ENCODE results near the gene SLC34A2. TPM values are rescaled to one million over a fixed set of nuclear protein-coding genes. Genes with fewer than 3 reads are reported as not detected.

SLC34A2 gene
- total and polyA plus RNA-seq, 10 of the 15 experiments (the other 5 are each of a cell fraction or from before 2014, with no cell fraction given), result 0.08 to 0.59 TPM; not detected in 8

DNA sequence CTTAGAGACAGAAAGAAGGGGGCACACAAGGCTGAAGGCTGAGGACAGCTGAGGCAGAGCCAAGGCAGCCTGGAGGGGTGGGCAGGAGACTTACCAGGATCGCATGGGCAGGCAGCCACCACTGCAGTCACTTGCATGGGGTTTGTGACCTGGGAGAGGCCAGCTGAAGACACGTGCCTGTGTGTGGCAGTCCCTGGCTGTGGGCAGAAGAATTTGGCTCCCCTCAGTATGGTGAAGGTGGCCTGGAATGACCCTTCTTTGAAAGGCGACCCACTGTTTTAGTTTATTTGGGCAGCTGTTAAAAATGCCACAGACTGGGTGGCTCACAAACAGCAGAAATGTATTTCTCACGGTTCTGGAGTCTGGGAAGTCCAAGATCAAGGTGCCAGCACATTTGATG is 22.1 kb upstream of the SLC34A2 start (continued):
- TF ChIP-seq, protein P1, sequence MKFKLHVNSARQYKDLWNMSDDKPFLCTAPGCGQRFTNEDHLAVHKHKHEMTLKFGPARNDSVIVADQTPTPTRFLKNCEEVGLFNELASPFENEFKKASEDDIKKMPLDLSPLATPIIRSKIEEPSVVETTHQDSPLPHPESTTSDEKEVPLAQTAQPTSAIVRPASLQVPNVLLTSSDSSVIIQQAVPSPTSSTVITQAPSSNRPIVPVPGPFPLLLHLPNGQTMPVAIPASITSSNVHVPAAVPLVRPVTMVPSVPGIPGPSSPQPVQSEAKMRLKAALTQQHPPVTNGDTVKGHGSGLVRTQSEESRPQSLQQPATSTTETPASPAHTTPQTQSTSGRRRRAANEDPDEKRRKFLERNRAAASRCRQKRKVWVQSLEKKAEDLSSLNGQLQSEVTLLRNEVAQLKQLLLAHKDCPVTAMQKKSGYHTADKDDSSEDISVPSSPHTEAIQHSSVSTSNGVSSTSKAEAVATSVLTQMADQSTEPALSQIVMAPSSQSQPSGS (IDR thresholded peaks at IDR 0.05; ENCODE audit: low read length), result no peak
- TF ChIP-seq, protein P2, sequence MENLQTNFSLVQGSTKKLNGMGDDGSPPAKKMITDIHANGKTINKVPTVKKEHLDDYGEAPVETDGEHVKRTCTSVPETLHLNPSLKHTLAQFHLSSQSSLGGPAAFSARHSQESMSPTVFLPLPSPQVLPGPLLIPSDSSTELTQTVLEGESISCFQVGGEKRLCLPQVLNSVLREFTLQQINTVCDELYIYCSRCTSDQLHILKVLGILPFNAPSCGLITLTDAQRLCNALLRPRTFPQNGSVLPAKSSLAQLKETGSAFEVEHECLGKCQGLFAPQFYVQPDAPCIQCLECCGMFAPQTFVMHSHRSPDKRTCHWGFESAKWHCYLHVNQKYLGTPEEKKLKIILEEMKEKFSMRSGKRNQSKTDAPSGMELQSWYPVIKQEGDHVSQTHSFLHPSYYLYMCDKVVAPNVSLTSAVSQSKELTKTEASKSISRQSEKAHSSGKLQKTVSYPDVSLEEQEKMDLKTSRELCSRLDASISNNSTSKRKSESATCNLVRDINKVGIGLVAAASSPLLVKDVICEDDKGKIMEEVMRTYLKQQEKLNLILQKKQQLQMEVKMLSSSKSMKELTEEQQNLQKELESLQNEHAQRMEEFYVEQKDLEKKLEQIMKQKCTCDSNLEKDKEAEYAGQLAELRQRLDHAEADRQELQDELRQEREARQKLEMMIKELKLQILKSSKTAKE (IDR thresholded peaks at IDR 0.05; ENCODE audit: low read depth, poor library complexity, severe bottlenecking), result no peak
- TF ChIP-seq PAX5 (IDR thresholded peaks at IDR 0.05; ENCODE audit: borderline replicate concordance, low read depth, low read length), result no peak
- TF ChIP-seq POLR2AphosphoS2 (IDR thresholded peaks at IDR 0.05; ENCODE audit: low read depth, low read length), result no peak
- TF ChIP-seq CBX5 (IDR thresholded peaks at IDR 0.05; ENCODE audit: low read depth), result no peak
- TF ChIP-seq RB1 (IDR thresholded peaks at IDR 0.05; ENCODE audit: borderline replicate concordance), result no peak
- TF ChIP-seq YY1 (IDR thresholded peaks at IDR 0.05; ENCODE audit: low read depth, low read length), result no peak
- no peak for TF ChIP-seq BACH1 (IDR thresholded peaks at IDR 0.05; ENCODE audit: borderline replicate concordance)
- no peak for TF ChIP-seq TBL1XR1 (IDR thresholded peaks at IDR 0.05; ENCODE audit: low read depth, low read length)
- no peak for TF ChIP-seq WRNIP1 (IDR thresholded peaks at IDR 0.05; ENCODE audit: borderline replicate concordance, low read depth, low read length)
- no peak for TF ChIP-seq LARP7 (IDR thresholded peaks at IDR 0.05)

DNA sequence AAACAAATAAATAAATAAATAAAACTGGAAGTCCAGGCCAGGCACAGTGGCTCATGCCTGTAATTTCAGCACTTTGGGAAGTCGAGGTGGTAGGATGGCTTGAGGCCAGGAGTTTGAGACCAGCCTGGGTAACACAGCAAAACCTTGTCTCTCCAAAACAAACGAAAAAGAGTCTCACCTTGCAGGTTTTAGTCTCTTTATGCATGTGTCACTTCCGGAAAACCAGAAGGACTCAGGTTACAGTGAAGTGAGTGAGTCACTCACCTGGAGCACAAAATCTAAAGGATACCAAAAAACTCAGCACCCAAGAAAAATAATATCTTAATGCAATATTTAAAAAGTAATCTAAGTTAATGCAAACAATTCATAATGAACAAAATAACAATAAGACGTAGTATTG is 20.1 kb upstream of the SLC34A2 start:
- Histone ChIP-seq H3K27ac (ENCODE audit: control insufficient read depth, insufficient read depth) (no peak overlapping the region), H3K9me3 (replicated peaks; ENCODE audit: control insufficient read depth, insufficient read depth, low read length) (no peaks in the 10 kb centered on the region), H3K4me2 (ENCODE audit: control insufficient read depth, insufficient read depth) (no peak overlapping the region), H3K9ac (ENCODE audit: control insufficient read depth, insufficient read depth, low read length) (no peak overlapping the region), H3K79me2 (ENCODE audit: control insufficient read depth, insufficient read depth, low read length) (no peaks in the 10 kb centered on the region), H3K36me3 (ENCODE audit: control insufficient read depth in 2 of 2, insufficient read depth in 2 of 2, low read length in 1 of 2) (no peaks in the 10 kb centered on the region), H3K27me3 (replicated peaks in 1 of 2; ENCODE audit: control insufficient read depth in 2 of 2, insufficient read depth in 2 of 2, low read length in 1 of 2) (no peaks in the 10 kb centered on the region), H4K20me1 (ENCODE audit: control insufficient read depth, insufficient read depth) (no peaks in the 10 kb centered on the region), H2AFZ (ENCODE audit: control insufficient read depth, low read depth, low read length) (no peak overlapping the region), H3K4me3 (no peak overlapping the region), H3K4me1 (ENCODE audit: control insufficient read depth, insufficient read depth, low read length) (no peaks in the 10 kb centered on the region)
- FAIRE-seq, result no peak
- BruUV-seq (replicated peaks), result no TSS peak
- intact Hi-C loops (cut with micrococcal nuclease; ENCODE audit: unreplicated experiment) (no loop called here), in situ Hi-C loops (cut with MboI) (no loop called here)
- ChIA-PET POLR2A (no interaction called here), RAD21 (ENCODE audit: unreplicated experiment) (no interaction called here), CTCF (no interaction called here), SMC1A (ENCODE audit: uncharacterized antibody, unreplicated experiment) (no interaction called here)
- no peak for DNase-seq (ENCODE audit: low read depth, low spot score)
- no peak for ATAC-seq
- 49% methylated on average over 4 of the region's 4 CpGs for WGBS (ENCODE audit: insufficient coverage, insufficient replicate concordance, low lambda C conversion rate, missing lambda C conversion rate)
- TF ChIP-seq GABPA (IDR thresholded peaks at IDR 0.05; ENCODE audit: low read depth), result no peak
- no peak for TF ChIP-seq SREBF1 (IDR thresholded peaks at IDR 0.05; ENCODE audit: low read length)
- TF ChIP-seq DPF2 (IDR thresholded peaks at IDR 0.05), result no peak
- TF ChIP-seq CREM (IDR thresholded peaks at IDR 0.05; ENCODE audit: low read depth), result no peak
- TF ChIP-seq, protein P3, sequence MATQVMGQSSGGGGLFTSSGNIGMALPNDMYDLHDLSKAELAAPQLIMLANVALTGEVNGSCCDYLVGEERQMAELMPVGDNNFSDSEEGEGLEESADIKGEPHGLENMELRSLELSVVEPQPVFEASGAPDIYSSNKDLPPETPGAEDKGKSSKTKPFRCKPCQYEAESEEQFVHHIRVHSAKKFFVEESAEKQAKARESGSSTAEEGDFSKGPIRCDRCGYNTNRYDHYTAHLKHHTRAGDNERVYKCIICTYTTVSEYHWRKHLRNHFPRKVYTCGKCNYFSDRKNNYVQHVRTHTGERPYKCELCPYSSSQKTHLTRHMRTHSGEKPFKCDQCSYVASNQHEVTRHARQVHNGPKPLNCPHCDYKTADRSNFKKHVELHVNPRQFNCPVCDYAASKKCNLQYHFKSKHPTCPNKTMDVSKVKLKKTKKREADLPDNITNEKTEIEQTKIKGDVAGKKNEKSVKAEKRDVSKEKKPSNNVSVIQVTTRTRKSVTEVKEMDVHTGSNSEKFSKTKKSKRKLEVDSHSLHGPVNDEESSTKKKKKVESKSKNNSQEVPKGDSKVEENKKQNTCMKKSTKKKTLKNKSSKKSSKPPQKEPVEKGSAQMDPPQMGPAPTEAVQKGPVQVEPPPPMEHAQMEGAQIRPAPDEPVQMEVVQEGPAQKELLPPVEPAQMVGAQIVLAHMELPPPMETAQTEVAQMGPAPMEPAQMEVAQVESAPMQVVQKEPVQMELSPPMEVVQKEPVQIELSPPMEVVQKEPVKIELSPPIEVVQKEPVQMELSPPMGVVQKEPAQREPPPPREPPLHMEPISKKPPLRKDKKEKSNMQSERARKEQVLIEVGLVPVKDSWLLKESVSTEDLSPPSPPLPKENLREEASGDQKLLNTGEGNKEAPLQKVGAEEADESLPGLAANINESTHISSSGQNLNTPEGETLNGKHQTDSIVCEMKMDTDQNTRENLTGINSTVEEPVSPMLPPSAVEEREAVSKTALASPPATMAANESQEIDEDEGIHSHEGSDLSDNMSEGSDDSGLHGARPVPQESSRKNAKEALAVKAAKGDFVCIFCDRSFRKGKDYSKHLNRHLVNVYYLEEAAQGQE (IDR thresholded peaks at IDR 0.05; ENCODE audit: low read depth, low read length), result no peak
- no peak for TF ChIP-seq ASH2L (IDR thresholded peaks at IDR 0.05; ENCODE audit: borderline replicate concordance, low read depth)
- TF ChIP-seq ETV6 (conservative IDR thresholded peaks at IDR 0.05 in 1 of 2, IDR thresholded peaks at IDR 0.05 in 1 of 2; ENCODE audit: borderline replicate concordance in 1 of 2, low read depth in 1 of 2), result no peak
- no peak for TF ChIP-seq CBX5 (IDR thresholded peaks at IDR 0.05; ENCODE audit: low read depth)
- no peak for TF ChIP-seq TARDBP (IDR thresholded peaks at IDR 0.05; ENCODE audit: borderline replicate concordance)
